Measurements from ENCODE around the gene GPR84. TPM values are rescaled to one million over a fixed set of nuclear protein-coding genes. Genes with fewer than 3 reads are reported as not detected.
"Not testable (repeated sequence)": the region's sequence is repeated elsewhere in the genome, so short reads cannot be mapped to it uniquely, and the experiment has no call there.

GPR84 gene
- total and polyA plus RNA-seq, 9 of the 15 experiments (the other 6 are each of a cell fraction or from before 2014, with no cell fraction given), result 0.07 to 0.18 (median 0.11) TPM; not detected in 5

DNA sequence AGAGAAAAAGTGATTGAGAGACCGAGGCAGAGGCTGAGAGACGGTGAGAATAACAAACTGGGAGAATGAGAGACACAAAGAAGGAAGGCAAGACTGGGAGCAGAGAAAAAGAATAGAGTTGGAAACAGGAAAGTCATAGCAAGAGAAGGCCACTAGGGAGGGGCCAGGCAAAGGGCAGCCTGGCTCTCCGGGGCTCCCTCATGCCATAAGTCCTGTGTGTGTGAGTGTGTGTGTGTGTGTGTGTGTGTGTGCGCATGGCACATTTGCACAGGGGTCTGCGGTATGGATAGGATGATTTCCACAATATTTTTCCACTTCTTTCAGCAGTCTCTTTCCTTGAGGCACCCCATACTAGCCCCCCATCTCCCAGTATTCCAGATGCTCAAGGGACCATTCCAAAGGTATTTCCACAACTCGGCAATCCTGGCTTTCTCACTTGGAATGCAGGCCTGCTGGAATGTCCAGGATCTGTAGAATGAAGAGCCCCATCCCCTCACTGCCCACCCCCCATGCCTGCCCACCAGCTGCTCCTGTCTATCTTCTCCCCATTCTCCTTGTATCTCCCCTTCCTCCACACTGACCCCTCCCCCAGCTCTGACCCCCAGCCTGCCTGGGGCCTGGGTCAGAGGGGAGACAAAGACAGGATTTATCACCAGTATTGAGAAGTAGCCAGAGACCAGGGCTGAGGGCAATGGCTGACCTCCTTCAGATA, 9.0 kb downstream of the GPR84 start (continued):
- TF ChIP-seq BRF2 (IDR thresholded peaks at IDR 0.05; ENCODE audit: borderline replicate concordance, insufficient read depth, insufficient read length) (no peak), MCM3 (IDR thresholded peaks at IDR 0.05) (no peak), SPI1 (IDR thresholded peaks at IDR 0.05; ENCODE audit: borderline replicate concordance, low read depth, low read length) (no peak), ZNF197 (CRISPR knock-in tag; IDR thresholded peaks at IDR 0.05; ENCODE audit: low read depth) (no peak), HIVEP1 (CRISPR knock-in tag; IDR thresholded peaks at IDR 0.05) (no peak)
- TF ChIP-seq, protein P1, sequence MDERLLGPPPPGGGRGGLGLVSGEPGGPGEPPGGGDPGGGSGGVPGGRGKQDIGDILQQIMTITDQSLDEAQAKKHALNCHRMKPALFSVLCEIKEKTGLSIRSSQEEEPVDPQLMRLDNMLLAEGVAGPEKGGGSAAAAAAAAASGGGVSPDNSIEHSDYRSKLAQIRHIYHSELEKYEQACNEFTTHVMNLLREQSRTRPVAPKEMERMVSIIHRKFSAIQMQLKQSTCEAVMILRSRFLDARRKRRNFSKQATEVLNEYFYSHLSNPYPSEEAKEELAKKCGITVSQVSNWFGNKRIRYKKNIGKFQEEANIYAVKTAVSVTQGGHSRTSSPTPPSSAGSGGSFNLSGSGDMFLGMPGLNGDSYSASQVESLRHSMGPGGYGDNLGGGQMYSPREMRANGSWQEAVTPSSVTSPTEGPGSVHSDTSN (CRISPR knock-in tag; IDR thresholded peaks at IDR 0.05; ENCODE audit: low read depth), result no peak
- TF ChIP-seq, protein P1 (tag; conservative IDR thresholded peaks at IDR 0.05; ENCODE audit: low read depth), result no peak

DNA sequence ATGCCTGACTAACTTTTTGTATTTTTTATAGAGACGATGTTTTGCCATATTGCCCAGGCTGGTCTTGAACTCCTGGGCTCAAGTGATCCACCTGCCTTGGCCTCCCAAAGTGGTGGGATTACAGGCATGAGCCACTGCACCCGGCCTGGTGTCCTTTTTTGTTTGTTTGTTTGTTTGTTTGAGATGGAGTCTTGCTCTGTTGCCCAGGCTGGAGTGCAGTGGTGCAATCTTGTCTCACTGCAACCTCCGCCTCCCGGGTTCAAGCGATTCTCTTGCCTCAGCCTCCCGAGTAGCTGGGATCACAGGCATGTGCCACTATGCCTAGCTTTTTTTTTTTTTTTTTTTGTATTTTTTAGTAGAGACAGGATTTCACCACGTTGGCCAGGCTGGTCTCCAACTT, 10.0 kb downstream of the GPR84 start:
- H3K27ac ChIP-seq (ENCODE audit: extremely low read depth, low read depth, low read length); H2AFZ ChIP-seq (ENCODE audit: low read depth, low read length); H3K4me2 ChIP-seq (ENCODE audit: insufficient read depth, low read length); DNase-seq (ENCODE audit: extremely low read depth in 1 of 4, low spot score in 3 of 4); H3K9me1 ChIP-seq (ENCODE audit: control insufficient read depth, insufficient read depth, low read length); FAIRE-seq; H3K27me3 ChIP-seq (ENCODE audit: control insufficient read depth in 2 of 2, insufficient read depth in 2 of 2, low read length in 2 of 2); BruUV-seq (replicated peaks); H3K9ac ChIP-seq (ENCODE audit: insufficient read depth in 1 of 2, low read depth in 2 of 2, low read length in 2 of 2); in situ Hi-C loops (cut with MboI); H3K9me3 ChIP-seq (replicated peaks; ENCODE audit: control insufficient read depth, insufficient read depth, low read depth, low read length); H3K4me3 ChIP-seq; intact Hi-C loops (cut with micrococcal nuclease); H4K20me1 ChIP-seq (replicated peaks; ENCODE audit: control insufficient read depth, insufficient read depth, low read length); ATAC-seq; CTCF ChIA-PET (ENCODE audit: low intra/inter-chr PET ratio): not testable (repeated sequence)
- Histone ChIP-seq H3K79me2 (ENCODE audit: control insufficient read depth, insufficient read depth, low read length) (peaks cover 16% of the 10 kb centered on the region; the same call in 2 of the 3 replicates), H3K4me1 (replicated peaks in 1 of 2; ENCODE audit: control insufficient read depth in 2 of 2, insufficient read depth in 2 of 2, low read length in 2 of 2) (peaks cover 55 to 61% of the 10 kb centered on the region in 2 experiments), H3K36me3 (ENCODE audit: control insufficient read depth, insufficient read depth, low read length) (peaks cover 32% of the 10 kb centered on the region; the same call in 2 of the 3 replicates)
- POLR2A ChIA-PET, result interaction anchor here (0.8 to 5.6 kb wide), 2 partner anchors 12 to 17 kb away, joined by 4 to 43 read pairs; no protein-coding TSS in a partner anchor
- 69% methylated on average over 4 of the region's 7 CpGs for WGBS (ENCODE audit: insufficient coverage, low coverage, missing lambda C conversion rate)

Data from K562 (cell line).